ENCODE results near the gene TDP1.

TDP1 gene

DNA sequence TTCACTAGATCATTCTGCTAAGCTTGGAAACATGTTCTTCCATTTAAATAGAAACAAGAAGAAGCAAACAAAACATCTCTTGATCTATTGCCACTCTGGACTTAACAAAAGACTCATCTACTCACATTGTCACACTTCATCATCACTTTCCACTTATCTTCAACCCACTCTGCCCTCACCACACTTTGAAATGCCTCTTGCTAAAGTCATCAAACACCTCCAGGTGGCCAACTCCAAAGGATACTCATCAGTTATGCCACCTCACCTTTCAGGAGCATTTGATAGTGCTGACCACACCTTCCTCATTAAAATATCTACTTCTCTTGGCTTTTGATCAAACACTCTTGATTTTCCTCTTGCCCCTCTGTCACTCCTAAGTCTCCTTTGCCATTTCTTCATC, 8.4 kb upstream of the TDP1 start:
- DNase-seq, result no peak

GRCh38 chr14:89952576-89952975, 3.2 kb upstream of the TDP1 start:
- no peak for DNase-seq

GRCh38 chr14:89953602-89954001, 2.1 kb upstream of the TDP1 start:
- no peak for DNase-seq

GRCh38 chr14:89954070-89955021, 1.4 kb upstream of the TDP1 start, which contains the start of gene EFCAB11:
TSS of gene EFCAB11 (minus strand) at chr14:89954730. CDS start at chr14:89954660, 70 bp downstream.
- peak; percentile 45 for DNase-seq

DNA sequence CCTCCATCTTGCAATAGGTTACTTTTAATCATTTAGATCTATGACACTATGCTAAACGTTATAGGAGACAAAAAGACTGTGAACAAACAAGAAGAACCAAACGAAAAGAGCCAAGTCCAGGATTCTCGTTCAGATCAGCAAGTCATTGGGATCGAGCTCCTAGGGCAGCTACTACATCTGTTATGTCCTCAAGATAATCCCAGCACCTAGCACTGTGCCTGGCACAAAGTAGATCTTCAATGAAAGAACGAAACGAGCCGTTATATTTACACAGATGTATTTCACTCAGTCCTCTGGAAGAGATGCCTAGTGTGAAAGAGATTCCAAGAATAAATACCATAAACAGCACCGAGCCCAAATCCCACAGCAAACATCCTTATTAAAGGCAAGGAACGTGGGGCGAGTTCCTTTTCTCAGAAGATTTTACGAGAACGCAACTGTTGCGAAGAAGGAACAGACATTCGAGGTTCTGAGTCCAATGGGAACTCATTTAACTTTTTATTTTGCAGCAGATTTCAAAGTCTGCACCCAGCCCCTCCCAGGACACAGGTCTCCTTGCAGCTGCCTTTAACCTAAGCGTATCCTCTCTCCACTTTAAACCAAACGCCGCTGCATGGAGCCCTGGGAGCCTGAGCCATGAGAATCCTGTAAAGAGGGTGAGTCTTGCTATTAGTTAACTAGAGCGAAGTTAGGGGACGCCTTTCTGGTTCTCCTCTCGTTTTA, 544 bp upstream of the TDP1 start:
- DNase-seq, result no peak

- DNase-seq, result no peak
Measured at GRCh38 chr14:89956661-89957009, 908 bp downstream of the TDP1 start.

GRCh38 chr14:89957376-89957775, 1.6 kb downstream of the TDP1 start:
- no peak for DNase-seq

DNA sequence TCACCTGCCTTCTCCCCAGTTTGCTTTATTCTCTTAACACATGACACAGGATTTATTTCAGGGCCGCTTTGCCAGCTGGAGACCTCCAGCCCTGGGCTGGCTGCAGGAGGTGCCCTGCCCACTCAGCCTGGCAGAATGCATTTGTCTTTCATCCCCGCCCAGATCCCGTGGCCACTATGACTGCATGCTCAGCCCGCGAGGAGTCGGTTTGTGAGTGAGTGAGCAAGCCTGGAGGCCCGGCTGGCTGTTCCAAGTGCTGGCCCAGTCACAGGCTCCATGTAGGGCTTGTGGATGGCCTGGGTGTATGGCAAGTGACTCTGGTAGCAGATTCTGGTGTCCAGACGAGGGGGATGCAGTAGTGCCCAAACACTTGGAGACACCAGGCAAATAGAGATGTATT, 2.1 kb downstream of the TDP1 start:
- no peak for DNase-seq

DNA sequence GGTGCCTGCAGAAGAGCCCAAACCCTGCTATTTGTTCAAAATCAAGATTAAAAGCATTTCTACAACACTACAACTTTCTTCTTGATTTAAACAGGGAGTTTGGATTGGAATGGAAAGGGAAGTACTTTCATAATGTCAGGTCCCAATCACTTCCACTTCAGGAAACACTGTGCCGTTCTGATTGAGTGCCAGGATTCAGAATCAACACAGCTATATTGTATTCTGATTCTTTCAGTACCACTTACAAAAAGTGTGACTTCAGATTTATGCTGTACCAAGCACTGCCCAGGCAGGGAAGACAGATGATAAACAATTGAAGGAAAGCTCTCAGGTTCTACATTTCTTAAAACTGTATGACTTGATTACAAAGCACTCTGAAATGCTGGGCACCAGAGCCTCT, 3.2 kb downstream of the TDP1 start:
- no peak for DNase-seq

- DNase-seq, result no peak
Measured at GRCh38 chr14:89959853-89960445, 4.2 kb downstream of the TDP1 start.

DNA sequence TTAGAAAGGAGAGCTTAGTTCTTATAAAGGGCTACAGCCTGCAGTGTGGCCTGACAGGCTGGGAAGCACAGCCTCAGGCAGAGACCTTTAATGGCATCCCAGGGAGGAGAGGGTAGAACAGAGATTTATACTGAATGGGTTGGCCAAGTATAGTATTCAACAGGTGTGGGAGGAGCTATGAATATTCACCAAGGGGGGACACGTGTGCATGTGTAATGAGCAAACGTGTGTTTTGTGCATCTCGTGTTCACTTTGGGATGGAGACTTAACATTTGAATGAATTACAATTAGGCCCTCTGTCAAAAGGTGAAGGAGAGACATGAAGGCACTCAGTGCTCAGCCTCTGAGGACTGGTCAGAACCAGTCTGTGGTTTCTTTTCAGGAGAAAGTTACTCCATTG, 5.2 kb downstream of the TDP1 start:
- DNase-seq, result no peak

- no peak for DNase-seq
Measured at GRCh38 chr14:89963288-89963978, 7.7 kb downstream of the TDP1 start.

DNA sequence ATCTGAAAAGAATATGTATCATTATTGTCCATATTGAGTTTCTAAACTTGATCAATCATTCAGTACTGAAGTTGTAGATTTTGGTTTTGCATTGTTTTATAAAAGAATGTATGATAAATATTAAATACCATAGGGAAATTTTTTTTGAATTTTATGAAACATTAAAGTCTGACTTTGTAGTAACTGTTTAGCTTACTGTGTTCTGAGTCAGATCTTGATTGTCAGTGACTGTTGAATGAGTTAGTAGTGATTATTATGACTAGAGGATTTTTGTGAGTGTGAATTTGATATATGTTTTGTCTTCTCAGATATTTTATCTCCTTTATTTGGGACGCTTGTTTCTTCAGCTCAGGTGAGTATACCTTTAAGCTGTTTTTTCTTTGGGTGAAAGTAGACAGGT, 10.1 kb downstream of the TDP1 start:
- DNase-seq, result no peak

DNA sequence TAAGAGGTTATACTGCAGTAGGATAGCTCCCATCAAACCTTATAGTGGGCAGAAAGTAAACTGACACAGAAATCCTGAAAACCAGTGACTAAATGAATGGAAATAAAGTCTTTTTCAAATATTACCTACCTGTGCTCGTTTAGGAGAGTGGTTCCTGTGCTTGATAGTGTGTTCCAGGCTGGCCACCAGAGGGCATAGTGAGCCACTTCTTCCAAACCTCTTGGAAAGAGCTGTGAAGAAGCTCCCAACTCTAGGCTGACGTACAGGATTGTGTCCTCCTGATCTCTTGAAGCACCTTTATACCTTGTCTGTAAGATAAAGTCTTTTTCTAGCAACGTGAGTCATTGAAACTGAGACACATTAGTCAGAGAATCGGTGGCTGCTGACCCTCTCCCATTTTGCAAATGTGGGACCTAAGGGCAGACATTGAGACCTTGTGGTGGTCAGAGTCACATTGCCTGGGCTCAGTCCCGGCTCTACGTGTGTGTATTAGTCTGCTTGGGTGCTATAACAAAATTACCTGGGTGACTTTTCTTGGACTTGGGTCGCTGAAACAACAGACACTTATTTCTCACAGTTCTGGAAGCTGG, 17.6 kb downstream of the TDP1 start:
- no peak for DNase-seq

DNA sequence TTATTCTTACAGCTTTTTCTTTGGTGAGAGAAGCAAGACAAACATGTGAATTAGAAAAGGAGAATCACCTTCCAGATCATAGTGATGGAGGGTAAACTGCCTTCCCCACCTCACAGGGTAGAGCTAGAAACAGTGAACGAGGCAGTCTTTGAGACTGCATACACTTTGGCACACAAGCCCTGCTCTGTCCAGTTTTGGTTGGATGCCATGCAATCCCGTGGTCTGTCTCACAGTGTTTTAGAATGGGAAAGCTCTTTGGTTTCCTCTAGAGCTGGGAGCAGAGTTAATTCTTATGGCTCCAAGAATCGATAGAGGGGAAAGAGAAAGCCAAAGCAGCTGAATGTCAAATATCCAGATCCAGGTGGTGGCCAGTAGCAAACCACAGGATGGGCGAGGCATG, 21.9 kb downstream of the TDP1 start:
- DNase-seq, result no peak

GRCh38 chr14:89978656-89979055, 22.9 kb downstream of the TDP1 start:
- DNase-seq, result no peak

- no peak for DNase-seq
Measured at GRCh38 chr14:89983375-89983774, 27.6 kb downstream of the TDP1 start.

GRCh38 chr14:89986462-89987160, 30.9 kb downstream of the TDP1 start:
- DNase-seq, result no peak

DNA sequence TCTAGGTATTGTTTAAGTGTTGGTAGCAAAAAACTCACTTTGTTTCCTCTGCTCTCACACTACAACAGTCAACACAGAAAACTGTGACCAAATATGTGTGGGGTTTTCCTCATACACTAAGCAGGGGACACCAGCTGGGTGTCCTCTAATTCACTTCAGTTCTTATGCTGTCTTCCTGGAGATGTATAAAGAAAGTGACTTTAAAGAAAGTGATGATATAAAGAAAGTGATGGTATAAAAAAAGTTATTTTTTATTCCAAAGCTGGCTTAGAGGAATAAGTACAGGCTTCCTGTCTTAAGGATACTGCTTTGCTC, 31.4 kb downstream of the TDP1 start:
- no peak for DNase-seq

GRCh38 chr14:89988787-89989186, 33.1 kb downstream of the TDP1 start:
- no peak for DNase-seq

DNA sequence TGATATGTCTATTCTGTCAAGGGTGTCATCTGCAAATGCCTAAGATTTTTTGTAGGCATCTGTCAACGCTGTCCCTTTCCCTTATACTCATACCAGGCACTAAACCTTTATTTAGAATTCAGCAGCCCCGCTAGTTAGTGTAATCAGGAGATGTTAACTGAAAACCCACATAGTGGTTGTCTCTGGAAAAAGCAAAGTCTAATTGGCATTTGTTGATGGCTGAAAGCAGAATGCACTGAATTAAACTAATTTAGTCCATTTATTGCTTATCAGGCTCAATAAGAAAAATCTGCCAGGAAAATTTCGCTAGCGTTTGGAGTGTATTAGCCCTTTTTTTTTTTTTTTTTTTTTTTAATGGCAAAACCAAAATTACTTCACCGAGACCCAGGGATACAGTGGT, 34.5 kb downstream of the TDP1 start:
- DNase-seq, result no peak

- no peak for DNase-seq
Measured at GRCh38 chr14:89990623-89991275, 35.0 kb downstream of the TDP1 start.

Measured in cortex of kidney (tissue), 1 donor.